NOMO-1 (cell line): ENCODE results near the gene PRR16.
A peak's percentile ranks its signal among the peaks of the same experiment; 100 is the strongest.
"Not testable (repeated sequence)": the region's sequence is repeated elsewhere in the genome, so short reads cannot be mapped to it uniquely, and the experiment has no call there.

Source experiments
- DNase-seq, 2 experiments: peaks; one replicate each; lab custom pipeline; 2025; ENCODE audit not compliant: unreplicated experiment in 2 of 2; lab: John Stamatoyannopoulos, UW

PRR16 gene

DNA sequence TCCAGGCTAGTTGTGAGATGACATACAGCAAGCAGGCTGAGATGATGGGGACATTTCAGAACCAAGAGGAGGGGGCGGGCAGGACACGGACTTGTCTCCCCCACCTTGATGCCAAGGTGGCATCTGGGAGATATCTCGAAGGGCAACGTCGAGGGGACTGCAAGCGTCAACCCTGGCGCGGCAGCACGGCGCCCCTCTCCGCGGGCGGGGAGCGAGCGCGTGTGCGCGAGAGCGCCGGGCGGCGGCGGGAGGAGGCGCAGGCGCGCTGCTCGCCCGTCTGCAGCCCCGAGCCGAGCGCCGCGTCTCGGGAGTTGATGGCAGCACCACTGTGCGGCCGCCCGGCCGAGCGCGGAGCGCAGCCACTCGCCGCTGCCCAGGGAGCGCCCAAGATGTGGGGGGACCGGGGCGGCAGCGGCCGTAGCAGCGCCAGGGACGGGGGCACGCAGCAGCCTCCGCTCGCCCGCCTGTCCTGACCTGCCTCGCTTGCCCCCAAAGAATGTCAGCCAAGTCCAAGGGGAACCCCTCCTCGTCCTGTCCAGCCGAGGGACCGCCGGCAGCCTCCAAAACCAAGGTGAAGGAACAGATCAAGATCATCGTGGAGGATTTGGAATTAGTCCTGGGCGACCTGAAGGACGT, at the start of gene PRR16:
PRR16 (plus strand) TSS at position 310 of the 636 bp plus-strand sequence.
- peak; percentile 44 to 47 for DNase-seq

DNA sequence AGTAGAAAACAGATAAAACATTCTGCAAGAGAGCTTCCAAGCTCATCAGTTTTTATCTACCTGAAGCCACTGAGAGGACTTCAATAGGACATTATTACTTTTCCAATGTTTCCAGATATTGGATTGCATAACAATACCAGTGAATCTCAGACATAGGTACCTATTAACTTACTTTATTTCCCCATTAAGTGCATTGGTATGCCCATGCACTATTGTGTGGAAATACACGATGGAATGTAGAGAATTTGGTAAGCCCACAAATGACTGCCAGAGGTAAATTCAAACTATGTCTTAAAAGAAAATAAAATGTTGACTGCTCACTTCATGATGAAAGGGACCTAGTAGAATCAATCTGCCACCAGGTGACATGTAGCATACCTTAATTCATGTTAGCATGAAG, 48.1 kb upstream of the PRR16 start:
- no peak for DNase-seq

- no peak for DNase-seq
These were observed 45.0 kb upstream of the PRR16 start for GRCh38 chr5:120419127-120419526.

- not testable (repeated sequence) for DNase-seq
These were observed 37.3 kb upstream of the PRR16 start for GRCh38 chr5:120426633-120427275.

- no peak for DNase-seq
These were observed 33.5 kb upstream of the PRR16 start for GRCh38 chr5:120430572-120430971.

DNA sequence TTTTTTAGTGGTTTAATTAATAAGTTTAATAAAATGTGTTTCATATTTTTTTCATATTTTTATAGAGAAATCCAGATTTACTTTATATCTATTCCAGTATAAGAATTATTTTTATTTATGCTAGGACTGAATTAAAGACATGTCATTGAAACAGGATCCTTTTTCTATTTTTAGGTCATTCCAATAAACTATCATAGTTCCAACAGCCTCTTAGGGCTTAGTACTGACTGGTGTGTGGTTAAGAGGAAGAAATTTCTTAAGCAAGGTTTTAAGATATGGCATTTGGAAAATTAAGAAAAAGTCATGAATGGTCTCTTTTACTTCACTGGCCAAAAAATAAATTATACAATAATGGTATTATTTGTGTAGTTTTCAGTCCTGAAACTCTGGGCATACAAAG, 31.2 kb upstream of the PRR16 start:
- no peak for DNase-seq

DNA sequence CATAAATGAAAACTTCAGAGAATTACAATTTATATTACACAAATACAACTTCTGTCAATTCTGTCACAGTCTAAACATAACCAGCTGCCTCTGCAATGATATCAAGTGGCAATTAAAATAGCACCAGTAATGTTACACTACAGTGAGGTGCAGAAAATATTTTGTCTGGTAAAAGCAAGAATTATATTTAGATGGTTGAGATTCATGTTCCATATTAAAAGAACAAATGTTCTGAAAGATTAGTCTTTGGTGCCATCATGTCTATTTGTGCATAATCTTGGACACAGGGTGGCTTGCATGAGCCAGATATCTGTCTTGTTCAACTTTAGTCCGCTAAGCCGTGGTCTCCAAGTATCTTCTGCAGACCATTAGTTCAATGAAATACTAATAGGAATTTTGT, 29.0 kb upstream of the PRR16 start:
- DNase-seq, result no peak

DNA sequence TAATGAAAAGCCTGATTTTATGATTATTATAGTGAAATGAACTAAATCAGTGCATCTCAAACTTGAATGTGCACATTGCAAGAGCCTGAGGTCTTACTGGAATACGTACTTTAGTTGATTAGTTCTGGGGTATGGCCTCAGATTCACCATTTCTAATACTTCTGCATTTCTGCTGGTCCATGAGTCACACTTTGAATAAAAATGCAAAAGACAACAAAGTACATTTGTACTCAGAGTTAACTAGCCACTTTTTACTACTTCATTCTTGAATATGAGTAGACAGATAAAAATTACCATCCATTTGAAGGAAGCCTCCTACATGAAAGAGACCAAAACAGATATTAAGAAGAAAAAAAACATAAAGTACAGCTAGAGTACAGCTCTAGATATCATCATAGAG, 27.1 kb upstream of the PRR16 start:
- DNase-seq, result peak in 1 of 2 experiments; percentile 5

- no peak for DNase-seq
These were observed 21.4 kb upstream of the PRR16 start for GRCh38 chr5:120442694-120443093.

DNA sequence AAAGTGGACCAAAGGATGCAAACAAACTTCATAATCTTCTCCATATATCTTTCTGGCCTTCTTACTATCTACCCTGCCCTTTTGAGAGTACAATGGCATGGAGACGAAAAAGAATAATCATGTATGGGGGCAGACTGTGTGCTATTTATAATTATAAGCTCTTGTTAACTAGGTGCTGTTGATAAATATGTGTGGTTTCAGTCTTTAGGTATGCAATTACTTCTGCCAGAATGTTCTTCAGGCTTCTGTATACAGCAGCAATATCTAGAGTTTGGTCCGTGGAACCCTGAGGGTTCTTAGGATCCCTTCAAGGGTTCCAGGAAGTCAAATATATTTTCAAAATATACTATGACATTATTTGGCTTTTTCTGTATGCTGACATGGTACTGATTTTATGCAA, 20.5 kb upstream of the PRR16 start:
- no peak for DNase-seq

- no peak for DNase-seq
These were observed 18.0 kb upstream of the PRR16 start for GRCh38 chr5:120446068-120446492.

DNA sequence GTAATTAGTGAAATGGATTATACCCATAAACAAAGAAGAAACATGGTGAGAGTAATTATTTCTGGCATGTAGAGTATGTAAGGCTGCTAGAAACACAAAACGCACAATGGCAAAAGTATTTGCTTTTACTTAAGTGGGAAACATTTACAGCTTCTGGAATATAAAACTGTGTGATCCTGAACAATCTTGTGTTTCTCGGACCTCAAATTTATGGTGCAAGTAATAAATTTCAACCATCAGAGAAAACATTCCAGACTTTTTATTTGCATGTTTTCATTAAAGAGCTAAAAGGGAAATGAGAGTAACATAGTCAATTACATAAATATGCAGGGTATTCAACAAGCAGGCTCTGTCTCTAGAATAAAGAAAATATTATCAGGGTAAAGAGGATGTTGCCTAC, 17.2 kb upstream of the PRR16 start:
- DNase-seq, result no peak

GRCh38 chr5:120447706-120448239, 16.3 kb upstream of the PRR16 start:
- no peak for DNase-seq

GRCh38 chr5:120449501-120449900, 14.6 kb upstream of the PRR16 start:
- no peak for DNase-seq

- no peak for DNase-seq
These were observed 13.2 kb upstream of the PRR16 start for GRCh38 chr5:120450910-120451309.

- DNase-seq, result no peak
These were observed 12.7 kb upstream of the PRR16 start for GRCh38 chr5:120451445-120451844.

- no peak for DNase-seq
These were observed 11.6 kb upstream of the PRR16 start for GRCh38 chr5:120452471-120452870.

GRCh38 chr5:120454094-120454798, 9.9 kb upstream of the PRR16 start:
- no peak for DNase-seq

DNA sequence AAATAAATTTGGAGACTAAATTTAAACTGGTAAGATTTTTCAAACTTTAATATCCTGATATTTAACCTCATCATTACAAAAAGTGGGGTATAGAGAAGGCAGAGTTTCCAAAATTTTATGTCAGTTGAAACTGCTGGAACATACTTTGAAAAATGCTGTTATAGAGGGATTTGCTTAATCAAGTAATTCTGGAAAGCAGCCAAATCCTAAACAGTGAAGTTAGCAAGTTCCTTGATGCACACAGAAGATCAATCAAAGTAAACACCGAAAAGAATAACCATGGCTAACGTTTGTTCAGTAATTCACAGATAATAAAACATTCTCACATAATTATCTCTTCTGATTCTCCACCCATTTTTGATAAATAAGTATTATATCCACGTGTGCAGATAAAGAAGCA, 8.1 kb upstream of the PRR16 start:
- DNase-seq, result no peak

DNA sequence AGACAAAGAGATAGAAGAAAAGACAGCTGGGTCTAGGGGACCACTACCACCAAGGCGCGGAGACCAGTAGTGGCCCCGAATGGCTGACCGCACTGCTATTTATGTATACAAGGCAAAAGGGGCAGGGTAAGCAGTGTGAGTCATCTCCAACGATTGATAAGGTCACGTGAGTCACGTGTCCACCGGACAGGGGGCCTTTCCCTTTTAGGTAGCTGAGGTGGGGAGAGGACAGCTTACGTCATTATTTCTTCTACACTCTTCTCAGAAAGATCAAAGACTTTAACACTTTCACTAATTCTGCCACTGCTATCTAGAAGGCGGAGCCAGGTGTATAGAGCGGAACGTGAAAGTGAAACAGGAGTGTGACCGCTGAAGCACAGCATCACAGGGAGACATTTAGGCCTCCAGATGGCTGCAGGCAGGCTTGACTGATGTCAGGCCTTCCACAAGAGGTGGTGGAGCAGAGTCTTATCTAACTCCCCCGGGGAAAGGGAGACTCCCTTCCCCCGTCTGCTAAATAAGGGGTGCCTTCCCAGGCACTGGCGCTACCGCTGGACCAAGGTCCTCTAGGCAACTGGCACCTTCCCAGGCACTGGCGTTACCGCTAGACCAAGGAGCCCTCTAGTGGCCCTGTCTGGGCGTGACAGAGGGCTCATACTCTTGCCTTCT, 6.1 kb upstream of the PRR16 start:
- DNase-seq, result peak; percentile 34 to 56

GRCh38 chr5:120458508-120458847, 5.6 kb upstream of the PRR16 start:
- DNase-seq, result not testable (repeated sequence)
